NCI-H345 treated with DMSO at 0.1 percent for 48 hours (cell line): ENCODE results near the gene SOX6.
"Not testable (repeated sequence)": the region's sequence is repeated elsewhere in the genome, so short reads cannot be mapped to it uniquely, and the experiment has no call there.

Experiments used
- DNase-seq: peaks from one replicate; lab custom pipeline; 2025; ENCODE audit not compliant: unreplicated experiment; lab: John Stamatoyannopoulos, UW

Gene SOX6

GRCh38 chr11:16155448-16155847 is 200.9 kb downstream of the SOX6 start:
- DNase-seq: no peak

DNA sequence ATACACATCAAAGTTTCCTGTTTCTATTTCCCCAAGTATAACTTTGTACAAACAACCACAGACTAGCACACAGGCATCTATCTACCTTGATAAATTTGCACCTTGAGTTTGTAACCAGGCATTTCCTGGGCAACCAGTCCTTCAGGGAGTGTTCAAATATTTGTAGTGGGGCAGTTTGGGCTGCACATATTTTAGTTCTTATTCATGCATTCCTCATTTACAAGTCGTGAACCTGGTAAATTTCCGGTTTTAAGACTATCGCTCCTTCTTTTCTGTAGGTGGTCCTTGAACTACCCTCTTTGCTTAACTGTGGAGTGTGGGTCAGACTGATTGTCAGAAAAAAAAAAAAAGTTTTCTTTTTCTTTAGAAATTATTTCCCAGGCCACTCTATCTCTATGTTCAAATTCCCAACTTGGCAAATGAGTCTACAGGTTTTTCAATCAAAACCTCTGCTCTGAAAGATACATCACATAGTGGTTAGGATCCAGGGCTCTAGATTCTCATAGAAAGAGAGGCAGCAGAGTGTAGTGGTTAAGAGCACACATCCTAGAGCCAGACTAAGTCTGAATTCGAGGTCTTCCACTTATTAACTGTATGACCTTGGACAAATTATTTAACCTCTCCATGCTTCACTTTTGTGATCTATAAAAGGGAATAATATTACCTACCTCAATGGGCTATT is 201.5 kb downstream of the SOX6 start:
- DNase-seq: no peak

- DNase-seq: no peak
Measured at GRCh38 chr11:16153951-16154350, 202.4 kb downstream of the SOX6 start.

DNA sequence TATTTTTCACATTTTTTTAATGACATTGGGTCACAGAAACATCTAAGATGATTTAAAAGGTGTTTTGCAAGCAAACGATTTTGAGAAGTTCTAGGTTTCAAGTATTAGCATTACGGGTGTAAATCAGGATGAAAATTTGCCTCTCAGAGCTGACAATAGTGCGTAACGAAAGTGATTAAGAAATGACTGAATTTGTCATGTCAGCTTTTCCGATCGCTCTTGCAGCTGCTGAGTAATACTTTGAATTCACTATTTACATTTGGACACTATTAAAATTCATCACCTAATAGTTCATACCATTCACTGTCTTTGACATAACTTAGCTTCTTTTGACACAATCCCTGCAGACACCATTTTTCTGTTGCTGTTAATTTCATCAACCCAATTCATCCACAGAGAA is 205.2 kb downstream of the SOX6 start:
- DNase-seq: no peak

DNA sequence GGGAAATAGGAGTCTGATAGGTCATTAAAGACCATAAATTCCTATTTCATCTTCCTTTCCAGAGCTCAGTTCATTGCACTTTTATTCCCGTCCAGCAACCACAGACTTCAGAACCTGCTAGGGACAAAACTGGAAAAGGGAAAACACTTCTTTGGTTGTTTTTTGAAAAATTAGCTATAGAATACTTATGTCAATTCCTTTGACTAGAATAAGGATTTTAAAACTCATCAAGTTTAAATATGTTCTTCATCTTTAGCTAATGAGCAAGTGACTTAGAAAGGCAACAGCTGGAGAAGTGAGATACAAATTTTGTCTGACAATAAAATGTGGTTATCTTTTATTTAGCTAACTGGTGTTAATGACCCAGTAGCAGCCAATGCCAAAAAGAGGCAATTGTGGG is 206.9 kb downstream of the SOX6 start:
- no peak for DNase-seq

DNA sequence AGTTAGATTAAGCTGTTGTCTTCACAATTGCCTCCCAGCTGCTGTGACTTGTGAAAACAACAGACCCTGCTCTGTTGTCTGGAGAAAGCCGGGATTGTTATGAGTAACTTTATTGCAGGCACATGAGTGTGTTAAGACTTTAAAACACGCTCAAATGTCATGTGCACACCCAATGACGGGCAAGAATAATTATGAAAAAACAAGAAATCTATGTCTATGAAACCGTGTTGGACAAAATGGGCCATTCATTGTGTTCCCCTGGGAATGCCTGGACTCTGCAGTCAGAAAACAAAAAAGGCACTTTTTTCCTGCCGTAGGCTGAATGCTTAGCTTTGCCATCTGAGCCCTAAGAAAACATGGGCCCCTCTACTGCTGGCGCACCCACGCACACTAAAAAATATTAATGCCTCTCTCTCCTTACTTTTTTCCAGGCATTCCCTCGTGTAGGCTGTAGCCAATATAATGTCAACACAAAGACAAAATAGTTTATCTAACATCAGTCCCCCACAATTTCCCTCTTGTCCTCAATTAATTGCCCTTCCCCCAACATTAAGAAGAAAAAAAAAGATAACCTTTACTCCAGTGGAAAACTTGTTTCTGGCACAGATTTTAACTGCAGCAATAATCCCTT is 207.9 kb downstream of the SOX6 start:
- no peak for DNase-seq

DNA sequence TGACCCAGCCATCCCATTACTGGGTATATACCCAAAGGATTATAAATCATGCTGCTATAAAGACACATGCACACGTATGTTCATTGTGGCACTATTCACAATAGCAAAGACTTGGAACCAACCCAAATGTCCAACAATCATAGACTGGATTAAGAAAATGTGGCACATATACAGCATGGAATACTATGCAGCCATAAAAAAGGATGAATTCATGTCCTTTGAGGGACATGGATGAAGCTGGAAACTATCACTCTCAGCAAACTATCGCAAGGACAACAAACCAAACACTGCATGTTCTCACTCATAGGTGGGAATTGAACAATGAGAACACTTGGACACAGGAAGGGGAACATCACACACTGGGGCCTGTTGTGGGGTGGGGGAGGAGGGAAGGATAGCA is 209.4 kb downstream of the SOX6 start:
- not testable (repeated sequence) for DNase-seq

DNA sequence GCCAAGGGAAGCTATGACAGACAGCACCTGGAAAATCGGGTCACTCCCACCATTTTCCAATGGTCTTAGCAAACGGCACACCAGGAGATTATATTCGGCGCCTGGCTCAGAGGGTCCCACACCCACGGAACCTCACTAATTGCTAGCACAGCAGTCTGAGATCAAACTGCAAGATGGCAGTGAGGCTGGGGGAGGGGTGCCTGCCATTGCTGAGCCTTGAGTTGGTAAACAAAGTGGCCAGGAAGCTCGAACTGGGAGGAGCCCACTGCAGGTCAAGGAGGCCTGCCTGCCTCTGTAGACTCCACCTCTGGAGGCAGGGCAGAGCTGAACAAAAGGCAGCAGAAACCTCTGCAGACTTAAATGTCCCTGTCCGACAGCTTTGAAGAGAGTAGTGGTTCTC is 214.7 kb downstream of the SOX6 start:
- DNase-seq: not testable (repeated sequence)

DNA sequence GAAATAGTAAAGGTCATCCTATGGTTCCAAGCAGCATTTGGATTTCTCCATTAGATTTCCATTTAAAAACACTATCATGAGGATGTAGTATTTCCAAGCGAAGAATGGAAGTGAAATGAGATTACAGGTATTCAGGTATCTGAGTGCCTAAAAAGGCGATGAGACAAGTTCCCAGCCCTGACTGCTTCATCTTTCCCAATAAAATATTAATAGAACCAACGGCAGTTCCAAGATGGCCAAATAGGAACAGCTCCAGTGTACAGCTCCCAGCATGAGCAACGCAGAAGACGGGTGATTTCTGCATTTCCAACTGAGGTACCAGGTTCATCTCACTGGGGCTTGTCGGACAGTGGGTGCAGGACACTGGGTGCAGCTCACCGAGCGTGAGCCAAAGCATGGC is 215.2 kb downstream of the SOX6 start:
- DNase-seq: not testable (repeated sequence)

GRCh38 chr11:16136792-16137390 is 219.5 kb downstream of the SOX6 start:
- no peak for DNase-seq

GRCh38 chr11:16133867-16134266 is 222.5 kb downstream of the SOX6 start:
- DNase-seq: no peak

GRCh38 chr11:16127732-16128131 is 228.6 kb downstream of the SOX6 start:
- no peak for DNase-seq

GRCh38 chr11:16126362-16126761 is 230.0 kb downstream of the SOX6 start:
- peak; percentile 67 for DNase-seq

GRCh38 chr11:16125796-16126195 is 230.6 kb downstream of the SOX6 start:
- no peak for DNase-seq

DNA sequence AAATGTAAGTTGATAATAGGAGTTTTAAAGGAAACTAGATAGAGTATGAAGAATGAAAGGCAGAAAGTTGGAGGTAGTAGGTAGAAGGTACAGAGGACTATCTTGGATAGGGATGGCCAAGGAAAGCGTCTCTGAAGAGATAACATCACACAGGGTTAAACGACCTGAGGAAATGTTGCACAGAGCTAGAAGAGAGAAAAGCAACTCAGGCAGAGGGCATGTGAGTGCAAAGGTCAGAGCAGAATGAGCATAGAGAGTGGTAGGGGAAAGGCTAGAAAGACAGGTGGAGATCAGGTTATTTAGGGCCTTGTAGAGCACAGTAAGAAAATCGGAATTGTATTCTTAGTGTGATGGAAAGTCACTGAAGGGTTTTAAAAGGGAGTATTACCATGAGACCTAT is 232.0 kb downstream of the SOX6 start:
- no peak for DNase-seq

DNA sequence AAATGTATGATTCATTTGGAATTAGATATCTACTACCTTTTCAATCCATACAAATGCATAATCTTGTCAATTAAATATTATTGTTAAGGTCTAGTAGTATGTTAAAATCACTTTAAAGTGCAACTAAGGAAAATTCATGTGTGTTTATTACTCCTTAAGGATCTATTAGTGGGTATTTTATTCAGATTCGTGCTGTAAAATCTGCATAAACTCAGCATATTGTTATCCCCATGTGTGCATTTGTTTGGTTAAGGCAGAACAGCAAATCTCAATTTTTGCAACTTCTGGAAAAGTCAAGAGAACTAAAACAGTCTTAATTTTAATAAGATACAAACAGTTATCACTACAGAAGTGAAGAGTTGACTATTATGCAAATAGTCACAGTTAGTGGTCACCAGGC is 234.5 kb downstream of the SOX6 start:
- no peak for DNase-seq

DNA sequence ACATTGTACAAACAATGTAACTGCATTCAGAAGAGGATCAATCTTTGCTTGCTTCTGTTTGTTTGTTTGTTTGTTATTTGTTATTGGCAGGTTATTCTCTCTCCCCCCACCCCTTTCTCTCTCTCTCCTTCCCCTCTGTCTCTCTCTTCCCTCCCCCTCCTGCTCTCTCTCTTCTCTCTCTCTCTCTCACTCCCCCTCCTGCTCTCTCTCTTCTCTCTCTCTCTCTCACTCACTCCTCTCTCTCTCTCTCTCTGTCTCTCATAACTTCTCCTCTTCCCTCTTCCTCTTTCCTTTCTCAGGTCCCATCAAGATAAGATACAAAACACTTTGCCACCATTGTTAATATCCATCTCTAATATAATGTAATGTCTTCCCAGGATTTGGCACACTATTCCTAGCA is 236.3 kb downstream of the SOX6 start:
- DNase-seq: no peak

GRCh38 chr11:16117989-16118756 is 238.2 kb downstream of the SOX6 start:
- peak; percentile 18 for DNase-seq

DNA sequence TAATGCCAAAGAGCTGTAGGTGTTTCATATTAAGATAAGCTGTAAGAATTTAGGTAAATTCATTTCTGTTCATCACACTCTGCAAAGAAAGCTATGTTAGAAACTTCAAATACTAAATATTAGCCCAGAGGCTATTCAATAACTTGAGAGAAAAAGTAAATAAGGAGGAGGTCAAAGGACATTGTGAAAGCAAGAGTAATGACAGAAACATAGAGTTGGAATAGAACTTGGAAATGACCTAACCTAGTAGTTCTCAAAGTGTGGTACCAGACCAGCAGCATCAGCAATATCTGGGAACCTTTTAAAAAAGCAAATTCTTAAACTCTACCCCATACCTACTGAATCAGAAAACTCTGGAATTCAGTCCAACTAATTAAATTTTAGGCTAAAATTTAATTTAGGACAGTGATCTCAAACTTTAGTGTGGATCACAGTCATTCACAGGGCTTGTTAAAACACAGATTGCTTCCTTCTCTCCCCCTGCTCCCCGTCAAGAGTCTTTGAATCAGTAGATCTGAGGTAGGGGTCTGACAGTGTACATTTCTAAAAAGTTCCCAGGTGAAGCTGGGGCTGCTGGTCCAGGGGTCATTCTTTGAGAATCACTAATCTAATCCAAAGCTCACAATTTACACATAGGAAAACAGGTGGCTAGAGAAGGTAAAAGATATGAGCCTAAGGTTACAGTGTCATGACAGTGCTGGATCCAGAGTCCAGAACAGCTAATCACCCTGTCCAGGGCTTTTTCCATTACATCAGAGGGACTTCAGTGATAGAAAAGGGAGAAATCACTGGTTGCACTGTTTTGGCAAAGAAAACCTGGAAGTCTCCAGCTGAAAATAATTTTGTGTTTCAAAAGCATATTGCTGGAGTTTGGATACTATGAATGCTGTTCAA is 241.1 kb downstream of the SOX6 start:
- no peak for DNase-seq

- no peak for DNase-seq
Measured at GRCh38 chr11:16114431-16114830, 241.9 kb downstream of the SOX6 start.

- DNase-seq: peak; percentile 24
Measured at GRCh38 chr11:16111690-16112089, 244.7 kb downstream of the SOX6 start.
